ENCODE measurements around the gene IL3. TPM values are rescaled to one million over a fixed set of nuclear protein-coding genes. Genes with fewer than 3 reads are reported as not detected.

IL3 gene
- total RNA-seq, 1 donor from 2014 or later = not detected

DNA sequence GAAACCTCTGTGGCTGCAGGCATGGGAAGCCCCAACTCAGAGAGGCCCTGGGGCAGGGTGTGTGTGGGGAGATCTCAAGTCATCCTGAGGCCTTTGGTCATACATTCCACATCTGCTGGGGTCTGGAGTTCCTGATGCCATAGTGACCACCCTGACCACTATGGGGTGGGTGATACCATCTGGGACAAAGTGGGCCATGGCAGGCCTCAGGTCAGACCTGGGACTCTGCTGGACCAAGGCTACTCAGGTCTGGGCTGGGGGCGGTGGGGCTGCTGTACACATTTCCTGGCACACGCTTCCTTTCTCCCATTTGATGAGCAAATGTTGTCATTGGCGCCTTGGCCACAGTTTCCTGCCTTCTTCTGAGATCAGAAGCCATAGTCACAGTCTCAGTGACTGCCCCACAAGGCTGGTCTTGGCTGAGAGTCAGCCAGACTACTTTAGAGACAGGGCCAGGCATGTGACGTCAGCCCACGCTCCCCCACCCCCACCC is 33.9 kb upstream of the IL3 start:
- no peak for DNase-seq

DNA sequence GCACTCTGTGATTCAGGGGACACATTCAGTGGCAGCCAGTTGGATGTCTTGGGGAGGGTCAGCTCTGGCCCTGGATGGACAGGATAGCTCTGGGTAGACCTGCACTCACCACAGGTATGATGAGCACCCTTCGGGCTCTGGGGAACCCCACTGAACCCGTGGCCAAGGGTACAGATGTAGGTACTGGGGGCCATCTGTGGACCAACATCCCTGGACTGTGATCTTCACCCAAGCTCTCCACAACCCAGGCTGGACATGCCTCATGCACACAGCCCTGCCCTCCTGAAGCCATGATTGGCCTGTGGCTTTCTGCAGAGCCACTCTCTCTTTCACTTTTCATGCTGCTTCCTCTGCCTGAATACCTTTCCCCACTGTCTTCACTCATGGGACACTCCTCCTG is 33.4 kb upstream of the IL3 start:
- no peak for DNase-seq

DNA sequence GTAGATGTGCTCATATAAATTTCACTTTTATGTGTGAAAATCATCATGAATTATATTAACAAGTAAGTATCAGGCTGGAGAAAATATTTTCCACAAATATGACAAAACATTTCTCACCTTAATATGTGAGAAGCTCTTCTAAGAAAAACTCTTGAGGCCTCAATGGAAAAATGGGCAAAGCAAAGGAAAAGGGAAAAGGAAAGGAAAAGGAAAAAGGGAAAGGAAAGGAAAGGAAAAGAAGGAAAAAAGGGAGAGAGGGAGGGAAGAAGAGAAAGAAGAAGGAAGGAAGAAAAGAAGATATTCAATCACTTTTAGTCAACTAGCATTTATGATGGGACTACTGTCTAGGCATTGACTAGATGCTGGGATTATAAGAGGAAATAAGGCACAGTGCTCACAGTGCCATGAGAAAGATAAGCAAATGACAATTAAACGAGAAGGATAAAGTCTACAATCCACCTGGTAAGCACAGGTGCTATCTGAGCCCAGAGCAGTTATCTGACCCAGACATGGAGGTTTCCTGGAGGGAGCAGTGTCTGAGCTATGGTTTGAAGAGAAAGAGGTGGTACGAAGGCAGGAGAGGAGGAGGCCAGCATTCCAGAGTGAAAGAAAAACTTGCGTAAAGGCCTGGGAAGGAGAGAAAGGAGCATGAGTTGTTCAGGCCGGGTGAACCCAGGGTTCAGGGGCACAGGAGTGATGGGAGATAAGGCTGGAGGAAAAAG is 30.7 kb upstream of the IL3 start:
- no peak for DNase-seq

DNA sequence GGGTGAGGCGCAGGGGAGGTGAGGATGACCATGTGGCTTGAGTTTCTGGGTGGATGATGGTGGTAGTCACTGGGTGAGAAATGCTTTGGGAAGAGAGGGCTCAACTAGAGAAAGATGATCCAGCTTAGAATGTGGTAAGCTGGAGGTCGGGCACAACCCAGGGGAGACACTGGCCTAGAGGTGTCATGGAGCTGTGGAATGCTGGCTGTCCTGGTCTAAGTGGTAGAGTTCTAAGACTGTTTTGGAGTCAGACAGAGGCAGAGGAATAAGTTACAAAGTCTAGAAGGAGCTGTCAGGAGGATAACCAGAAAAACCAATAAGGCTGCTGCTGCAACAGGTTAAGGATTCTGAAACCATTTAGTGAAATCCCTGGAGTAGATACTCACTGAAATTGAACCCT is 29.8 kb upstream of the IL3 start:
- no peak for DNase-seq

DNA sequence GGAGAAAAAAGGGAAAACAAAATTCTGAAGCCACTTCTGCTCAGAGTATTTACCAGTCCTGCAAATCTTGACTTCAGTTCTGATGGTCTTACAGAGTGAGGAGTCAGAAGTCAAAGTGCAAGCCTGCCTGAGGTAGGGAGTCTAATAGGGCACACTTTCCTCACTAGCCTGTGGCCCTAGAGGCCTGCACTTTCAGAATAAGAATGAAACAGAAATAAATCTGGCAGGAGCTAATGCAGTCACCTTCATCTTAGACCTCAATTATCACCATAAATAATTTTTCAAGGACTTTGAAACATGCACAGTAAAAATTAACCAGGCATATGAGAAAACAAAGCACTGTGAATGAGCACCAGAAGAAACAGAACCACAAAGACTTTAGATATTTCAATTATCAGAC is 28.3 kb upstream of the IL3 start:
- no peak for DNase-seq

DNA sequence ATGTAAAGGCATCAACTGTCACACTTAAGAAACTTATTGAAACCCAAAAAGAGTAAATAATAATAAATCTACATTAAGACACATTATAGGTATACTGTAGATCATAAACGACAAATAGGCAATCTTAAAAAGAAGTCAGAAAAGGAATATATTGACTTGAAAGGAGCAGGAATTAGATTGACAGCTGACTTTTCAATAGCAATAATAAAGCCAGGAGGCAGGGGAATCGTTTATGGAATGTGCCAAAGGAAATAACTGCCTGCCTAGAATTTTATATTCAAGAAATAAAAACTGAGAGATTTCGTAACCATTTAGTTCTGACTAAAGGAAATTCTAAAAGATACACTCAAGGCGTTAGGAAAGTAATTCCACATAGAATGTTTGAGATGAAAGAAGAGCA is 27.3 kb upstream of the IL3 start:
- DNase-seq = no peak

DNA sequence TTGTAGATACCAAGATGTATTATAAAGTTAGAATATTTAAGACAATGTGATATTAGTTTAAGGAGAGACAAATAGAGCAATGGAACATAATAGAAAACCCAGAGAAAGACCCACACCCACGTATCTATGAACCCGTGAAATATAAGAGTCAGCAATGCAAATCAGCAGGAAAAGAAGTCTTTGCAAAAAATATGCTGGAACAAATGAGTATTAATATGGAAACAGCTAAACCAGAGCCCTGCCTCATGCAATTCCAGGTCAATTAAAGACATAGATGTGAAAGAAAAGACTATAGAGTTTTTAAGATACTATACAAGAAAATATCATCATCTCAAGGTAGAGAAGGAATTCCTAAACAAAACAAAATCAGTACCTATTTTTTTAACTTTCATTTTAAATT is 23.1 kb upstream of the IL3 start:
- no peak for DNase-seq

DNA sequence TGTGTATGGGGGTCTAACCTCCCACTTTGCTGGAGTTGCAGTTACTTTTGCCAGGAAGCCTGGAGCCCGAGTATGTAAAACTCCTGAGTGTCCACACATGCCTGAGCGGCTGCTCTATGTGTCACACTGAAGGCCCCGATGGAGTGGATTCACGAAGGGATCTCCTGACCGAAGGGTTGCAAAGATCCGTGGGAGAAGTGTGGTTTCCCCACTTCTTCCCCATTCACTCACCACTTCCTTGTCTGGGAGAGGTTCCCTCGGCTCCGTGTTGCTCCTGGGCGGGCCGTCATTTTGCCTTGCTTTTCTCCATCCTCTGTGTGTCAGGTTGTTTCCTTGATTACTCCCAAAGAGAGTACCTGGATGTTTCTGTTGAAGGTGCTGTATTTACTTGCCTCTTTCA is 16.2 kb upstream of the IL3 start:
- no peak for DNase-seq

DNA sequence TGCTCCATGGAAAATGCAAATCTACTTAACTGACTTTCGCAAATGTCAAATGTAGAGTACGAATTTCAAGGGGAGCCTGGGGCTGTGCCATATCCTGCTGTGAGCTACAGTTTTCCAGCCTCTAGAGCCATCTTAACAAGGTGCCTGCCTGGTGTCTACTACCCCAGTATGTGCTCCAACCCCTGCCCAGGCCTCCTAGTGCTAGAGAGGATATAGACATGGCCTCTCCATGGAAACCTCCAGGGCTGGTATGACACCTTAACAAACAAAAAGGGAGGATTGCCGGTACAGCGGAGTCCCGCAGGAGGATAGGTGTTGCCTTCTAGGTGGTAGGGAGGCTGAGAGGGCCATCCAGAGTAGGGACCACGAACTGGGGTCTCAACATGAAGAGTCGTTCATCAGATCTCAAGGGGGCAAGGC is 13.6 kb upstream of the IL3 start:
- no peak for DNase-seq

DNA sequence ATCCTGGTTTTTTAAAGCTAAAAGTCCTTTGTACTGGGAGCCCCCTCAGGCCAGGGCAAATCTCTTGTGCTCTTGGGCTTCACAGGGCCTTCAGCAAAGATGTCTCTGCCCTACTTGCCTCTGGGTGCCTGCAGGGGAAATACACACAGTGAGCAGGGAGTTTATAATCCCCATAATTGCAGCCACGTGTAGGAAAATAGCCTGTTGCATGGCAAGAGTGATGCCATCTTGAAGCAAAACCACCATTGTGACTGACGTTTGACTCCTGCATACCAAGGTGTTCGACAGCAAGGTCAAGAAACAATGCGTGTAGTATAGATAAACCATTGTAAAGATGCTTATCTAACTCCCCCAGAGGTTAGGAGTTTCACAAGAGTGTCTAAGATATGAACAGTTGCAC is 11.4 kb upstream of the IL3 start:
- DNase-seq = no peak

DNA sequence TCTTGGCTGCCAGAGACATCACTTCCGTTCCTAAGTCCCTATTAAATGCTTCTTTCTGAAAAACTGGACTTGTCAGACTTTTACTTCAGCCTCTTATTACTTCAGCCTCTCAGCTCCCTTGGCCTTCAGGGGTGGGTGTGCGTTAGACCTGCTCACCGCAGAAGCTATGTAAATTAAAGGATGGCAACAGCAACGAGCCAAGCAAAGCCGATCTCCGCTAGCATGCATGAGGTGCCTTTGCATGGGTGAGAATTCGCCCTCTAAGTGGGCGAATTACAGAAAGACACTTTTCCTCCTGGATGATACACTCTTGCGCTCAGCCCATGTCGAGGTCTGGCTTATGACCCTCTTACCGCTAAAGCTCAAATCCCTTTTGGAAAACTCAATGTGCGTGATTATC is 10.9 kb upstream of the IL3 start:
- DNase-seq = no peak

DNA sequence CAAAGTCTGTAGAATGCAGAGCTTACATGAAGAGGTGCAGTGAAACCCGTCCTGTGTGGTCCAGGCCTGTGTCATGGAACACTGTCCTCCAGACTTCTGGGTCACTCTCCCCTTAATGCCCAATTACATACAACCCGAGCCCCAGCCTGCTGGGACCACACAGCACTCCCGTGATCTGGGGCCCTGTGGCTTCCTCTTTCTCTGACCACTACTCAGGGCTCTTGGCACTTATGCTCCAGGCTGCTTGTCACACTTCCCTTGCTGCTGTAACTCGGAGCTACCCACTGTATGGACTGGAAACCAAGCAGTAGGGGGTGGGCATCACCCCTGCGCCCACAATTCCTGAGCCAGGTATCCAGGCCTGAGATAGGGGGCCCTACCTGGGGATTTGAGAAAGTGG is 10.3 kb upstream of the IL3 start:
- no peak for DNase-seq

DNA sequence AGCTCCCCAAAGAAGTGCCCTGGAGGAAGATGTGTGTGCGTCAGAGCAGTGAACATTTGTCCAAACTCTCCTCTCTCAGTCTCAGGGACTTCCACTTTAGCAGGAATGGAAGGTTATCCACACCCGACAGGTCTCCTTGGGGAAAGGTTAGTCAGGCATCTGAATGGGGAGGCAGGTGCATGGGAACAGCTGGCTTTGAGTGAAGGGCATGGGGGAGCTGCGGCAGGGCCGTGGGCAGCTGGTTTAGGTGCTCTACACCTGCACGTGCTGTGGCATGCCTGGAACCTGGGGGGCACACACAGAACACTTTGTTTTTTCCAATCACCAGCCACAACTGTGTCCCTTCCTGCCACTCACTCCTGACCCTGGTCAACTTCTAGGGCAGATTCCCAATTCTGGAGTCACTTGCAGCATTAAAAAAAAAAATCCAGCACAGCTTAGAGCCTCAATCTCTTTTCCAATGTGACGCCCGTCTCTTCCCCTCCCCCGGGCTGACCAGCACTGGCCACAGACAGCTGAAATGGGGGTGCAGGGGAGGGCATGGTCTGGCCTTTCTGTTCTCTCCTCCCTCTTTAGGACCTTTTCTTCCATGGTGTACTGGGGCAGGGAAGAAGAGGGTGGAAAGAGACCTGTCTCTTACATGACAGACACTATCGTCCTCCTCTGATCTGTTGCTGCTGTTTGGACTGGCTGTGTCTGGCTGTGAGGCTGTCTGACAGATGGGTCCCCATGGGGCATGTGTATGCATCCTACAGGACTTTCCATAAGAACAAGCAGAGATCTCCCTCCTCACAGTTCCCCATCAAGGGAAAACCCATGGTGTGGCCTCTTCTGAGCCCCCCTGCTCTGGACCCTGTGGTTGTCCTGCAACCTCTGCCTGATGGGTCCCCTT is 9.5 kb upstream of the IL3 start:
- no peak for DNase-seq

DNA sequence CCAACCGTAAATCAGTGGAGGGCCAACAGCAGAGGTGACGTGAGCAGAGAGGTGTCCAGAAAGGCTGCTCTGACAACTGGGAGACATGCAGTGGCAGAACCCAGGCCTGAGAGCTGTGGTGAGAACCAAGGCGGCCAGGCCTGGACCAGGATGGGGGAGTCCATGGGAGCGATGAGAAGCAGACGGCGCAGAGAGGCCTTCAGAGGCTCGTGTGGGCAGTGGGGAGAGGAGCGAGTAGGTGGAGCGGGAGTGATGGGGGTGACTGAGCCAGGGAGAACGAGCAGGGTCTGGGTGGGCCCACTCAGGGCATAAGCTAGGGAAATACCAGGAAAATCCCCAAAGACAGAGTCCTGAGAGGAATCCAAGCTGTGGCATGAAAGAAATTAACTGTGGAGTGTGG is 7.9 kb upstream of the IL3 start:
- no peak for DNase-seq

DNA sequence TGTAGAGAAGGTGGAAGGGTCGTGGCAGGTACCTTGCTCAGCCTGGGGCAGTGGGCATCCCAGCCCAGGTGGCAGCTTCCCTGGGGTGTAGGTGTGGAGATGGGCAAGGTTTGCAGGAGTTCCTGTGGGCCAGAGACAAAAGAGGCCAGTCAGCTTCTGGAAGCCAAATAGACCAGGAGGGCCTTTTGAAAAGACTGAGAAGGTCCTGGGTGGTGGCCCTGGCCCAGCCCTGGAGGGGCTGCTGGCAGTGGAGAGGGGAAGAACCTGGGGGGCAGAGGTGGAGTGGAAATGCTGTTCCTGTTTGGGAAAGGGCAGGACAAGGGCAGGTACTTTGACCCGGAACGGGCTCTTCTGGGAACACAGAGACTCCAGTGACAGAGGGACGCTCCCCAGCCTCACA is 7.0 kb upstream of the IL3 start:
- DNase-seq = no peak

DNA sequence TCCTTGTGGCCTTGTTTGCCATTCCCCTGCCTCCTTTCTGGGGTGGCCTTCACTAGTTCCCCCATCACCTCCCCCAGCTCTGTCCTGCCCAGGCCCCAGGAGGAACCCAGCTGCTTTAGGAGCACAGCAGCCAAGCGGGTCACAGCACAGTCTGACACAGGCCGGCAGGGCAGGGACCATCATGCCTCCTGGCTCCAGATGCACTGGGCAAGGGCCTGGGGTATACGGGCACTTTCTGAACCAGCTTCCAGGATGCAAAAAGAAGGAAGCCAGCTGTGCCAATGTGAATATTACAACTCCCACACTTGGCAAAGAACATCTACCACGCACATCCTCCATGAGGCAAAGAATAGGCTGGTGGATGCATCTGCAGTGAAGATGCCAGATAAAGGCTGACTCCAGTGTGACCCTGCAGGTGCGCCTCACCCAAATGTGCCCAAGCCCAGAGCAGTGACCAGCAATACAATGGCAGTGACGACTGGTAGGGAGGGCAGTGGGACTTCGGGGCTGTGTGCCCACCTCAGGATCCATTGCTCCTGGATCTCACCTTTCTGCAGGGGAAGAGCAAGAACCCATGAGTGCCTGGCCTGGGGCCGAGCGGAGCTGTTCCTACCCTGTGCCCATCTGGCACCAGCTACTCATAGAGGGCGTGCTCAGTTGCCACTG is 6.3 kb upstream of the IL3 start:
- no peak for DNase-seq

DNA sequence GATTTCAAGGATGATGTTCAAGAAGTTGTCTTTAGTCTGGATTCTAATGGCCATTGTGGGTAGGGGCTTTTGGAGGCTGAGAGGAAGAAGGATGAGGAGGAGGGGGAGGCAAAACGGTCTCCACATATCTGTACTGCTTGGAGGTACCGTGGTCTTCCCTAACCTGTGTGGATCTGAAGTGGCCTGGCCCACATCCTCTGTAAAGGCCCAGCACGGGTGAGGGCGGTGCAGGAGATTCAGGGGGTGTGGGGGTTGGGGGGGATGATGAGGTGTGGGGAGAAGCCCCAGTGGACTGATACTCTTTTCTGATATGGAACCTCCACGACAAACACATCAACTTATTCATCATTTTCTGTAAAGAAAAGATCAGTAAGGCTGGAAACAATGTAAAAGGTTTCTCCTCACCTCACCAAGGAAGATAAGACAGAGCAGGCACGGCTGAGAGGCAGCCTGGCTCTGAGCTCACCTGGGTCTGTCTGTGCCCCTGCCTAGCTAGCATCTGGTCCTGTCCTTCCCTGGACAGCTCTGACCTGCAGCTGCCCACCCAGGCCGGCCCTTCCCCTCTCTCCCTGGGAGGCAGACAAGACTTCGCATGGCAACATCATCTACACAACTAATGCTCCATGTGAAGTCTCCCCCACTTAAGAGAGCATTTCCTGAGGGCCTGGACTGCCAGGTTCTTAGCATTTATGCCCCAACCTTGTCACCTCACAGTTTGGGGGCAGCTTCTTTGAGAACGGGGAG is 5.6 kb upstream of the IL3 start:
- no peak for DNase-seq

DNA sequence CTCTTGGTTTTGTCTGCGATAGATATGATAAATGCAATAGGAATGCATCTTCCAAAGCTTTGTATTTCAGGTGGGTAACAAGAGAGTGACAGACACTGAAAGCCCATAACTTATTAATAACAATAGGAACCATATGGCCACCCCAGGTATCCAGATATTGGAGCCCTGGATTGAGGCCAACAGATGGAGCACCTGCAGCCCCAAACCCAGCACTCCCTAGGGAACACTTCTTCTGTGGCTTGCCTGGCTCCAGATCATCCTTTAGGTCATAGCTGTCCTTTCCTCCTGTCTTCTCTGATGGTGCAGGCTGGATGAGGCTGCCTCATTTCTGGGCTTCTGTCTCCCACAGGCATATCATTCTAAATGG is 5.0 kb upstream of the IL3 start:
- no peak for DNase-seq

DNA sequence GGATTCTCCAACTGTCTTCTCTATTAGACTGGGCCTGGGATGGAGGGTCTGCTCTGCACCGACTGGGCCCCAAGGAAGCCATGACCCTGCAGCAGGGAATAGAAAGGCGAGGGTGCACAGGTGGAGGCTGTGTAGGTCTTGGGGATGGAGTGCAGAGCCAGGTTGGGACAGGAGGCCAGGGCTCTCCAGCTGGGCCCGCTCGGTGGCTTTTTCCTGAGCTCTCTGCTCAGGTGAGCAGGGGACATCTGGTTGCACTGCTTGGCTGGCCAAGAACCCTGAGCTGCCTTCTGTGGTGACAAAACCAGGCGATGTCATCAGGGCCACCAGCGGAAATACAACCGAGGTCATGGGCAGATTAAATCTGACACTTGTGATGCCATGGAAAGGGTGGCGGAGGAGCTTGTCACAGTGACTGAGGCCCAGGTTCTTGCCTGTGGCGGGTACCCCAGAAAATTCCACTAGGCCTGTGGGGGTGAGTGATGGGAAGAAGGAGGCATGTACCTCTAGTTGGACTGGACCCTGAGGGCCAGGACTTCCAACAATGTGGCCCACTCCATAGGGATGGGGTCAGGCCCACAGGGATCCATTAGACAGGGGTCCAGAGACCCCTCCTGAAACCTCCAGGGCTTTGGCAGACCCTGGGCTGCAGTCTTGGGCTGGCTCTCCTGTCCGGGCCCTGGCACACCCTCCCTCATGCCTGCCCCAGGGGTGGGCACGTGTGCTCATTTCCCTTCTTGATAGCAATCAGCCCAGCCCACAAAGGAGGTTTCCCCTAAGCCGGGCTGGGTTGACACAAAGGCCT is 4.4 kb upstream of the IL3 start:
- no peak for DNase-seq

DNA sequence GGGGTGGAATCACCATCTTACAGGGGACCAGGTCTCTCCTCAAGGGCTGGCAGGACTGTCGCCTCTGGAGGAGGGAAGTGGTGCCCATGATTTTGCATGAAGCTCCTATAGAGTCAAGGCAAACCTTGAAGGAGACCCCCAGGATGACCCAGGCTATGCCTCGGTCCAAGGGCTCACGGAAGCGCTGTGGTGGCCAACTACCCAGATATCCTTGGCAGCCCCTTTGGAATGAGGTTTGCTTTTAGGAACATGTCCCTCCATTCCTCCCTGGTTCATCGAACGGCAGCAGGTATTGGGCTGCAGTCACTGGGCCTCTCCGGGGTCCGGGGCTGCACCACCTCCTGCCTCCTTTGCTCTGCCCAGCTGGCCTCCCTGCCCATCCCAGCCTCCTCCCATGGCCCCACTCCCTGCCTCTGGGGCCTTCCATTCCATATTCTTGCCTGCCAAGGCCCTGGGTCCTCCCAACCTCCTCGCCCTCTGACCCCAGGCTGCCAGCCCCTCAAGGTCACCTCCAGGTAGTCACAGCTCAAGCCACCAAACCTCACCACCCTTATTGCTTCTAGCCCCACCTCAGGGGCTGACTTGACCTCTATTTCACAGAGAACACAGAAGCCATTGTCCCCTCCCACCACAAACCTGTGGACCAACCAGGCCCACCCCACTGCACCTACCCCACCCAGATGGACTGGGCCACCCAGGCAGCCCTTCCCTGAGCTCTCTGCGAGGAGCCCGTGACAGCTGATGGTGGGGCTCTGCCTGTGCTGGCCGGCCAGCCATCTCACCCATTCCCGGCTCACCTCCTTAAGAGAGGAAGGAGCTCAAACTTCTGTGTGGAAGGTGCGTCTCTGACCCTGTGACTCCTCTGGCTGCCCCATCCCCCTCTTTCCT is 3.6 kb upstream of the IL3 start:
- DNase-seq = no peak
